Erythroblast (primary cell): Measurements from ENCODE around the gene TRIM14.

Source experiments
- GATA1 ChIP-seq: IDR thresholded peaks from 2 replicates; pipeline ENCODE4 v1.6.1; 2011; ENCODE audit warnings: low read depth, mild to moderate bottlenecking, control low read depth, low read length, moderate library complexity
- POLR2A ChIP-seq: IDR thresholded peaks from 2 replicates; pipeline ENCODE4 v1.6.1; 2011; ENCODE audit warnings: mild to moderate bottlenecking, low read length

- TF ChIP-seq POLR2A (no peak), GATA1 (no peak)
Observed at GRCh38 chr9:98154678-98155077, 35.7 kb upstream of the TRIM14 start.
